ENCODE measurements around the gene KY. TPM values are rescaled to one million over a fixed set of nuclear protein-coding genes. Genes with fewer than 3 reads are reported as not detected.

Gene KY
- total and polyA plus RNA-seq, 2 experiments from 2014 or later = not detected

DNA sequence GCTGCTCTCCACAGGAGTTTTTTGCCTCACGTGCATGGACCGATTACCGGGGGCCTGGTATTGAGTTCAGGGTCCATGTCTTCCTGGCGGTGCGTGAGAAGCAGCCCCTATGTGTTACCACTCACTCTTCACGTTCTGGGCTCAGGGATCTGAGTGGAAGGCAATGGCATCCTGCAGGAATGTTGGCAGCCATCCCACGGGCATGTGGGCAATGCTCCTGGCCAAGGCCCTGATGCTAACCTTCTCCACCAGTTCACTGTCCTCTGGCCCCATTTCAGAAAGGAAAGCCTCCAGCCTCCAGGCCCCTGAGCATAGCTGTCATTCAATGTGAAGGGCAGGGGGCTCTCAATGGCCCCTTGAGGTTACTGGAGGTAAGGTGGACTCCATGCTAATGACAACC is 43.0 kb upstream of the KY start:
- no peaks in the 10 kb centered on the region for H3F3A ChIP-seq (replicated peaks; ENCODE audit: low read depth)
- Mint-ChIP-seq H3K9me3 (no peaks in the 10 kb centered on the region), H3K27ac (no peak overlapping the region), H3K4me3 (no peak overlapping the region), H3K27me3 (ENCODE audit: insufficient read depth, low read depth, poor library complexity) (peaks cover 32% of the 10 kb centered on the region), H3K36me3 (ENCODE audit: low read depth) (no peaks in the 10 kb centered on the region), H3K4me1 (peaks cover 8% of the 10 kb centered on the region; the same call in 2 of the 3 replicates)
- no peaks in the 10 kb centered on the region for H3K36me3 ChIP-seq (ENCODE audit: insufficient read depth)
- no peak overlapping the region for H2AFZ ChIP-seq
- no peaks in the 10 kb centered on the region for H3K79me2 ChIP-seq (replicated peaks; ENCODE audit: insufficient read depth)
- no peak overlapping the region for H3K4me2 ChIP-seq
- H3K9me2 ChIP-seq (ENCODE audit: insufficient read depth) = no peaks in the 10 kb centered on the region
- ATAC-seq (no peak), DNase-seq (ENCODE audit: low spot score) (no peak)
- H3K4me1 ChIP-seq (ENCODE audit: insufficient read depth) = no peaks in the 10 kb centered on the region
- TF ChIP-seq ZNF331 (CRISPR knock-in tag; IDR thresholded peaks at IDR 0.05; ENCODE audit: low read depth) (no peak), EZH2phosphoT487 (IDR thresholded peaks at IDR 0.05; ENCODE audit: unreplicated experiment) (no peak), CREB1 (CRISPR knock-in tag; IDR thresholded peaks at IDR 0.05; ENCODE audit: low read depth) (no peak), ZNF462 (CRISPR knock-in tag; IDR thresholded peaks at IDR 0.05) (no peak), EZH2 (IDR thresholded peaks at IDR 0.05; ENCODE audit: low read depth, unreplicated experiment) (no peak), ZNF114 (CRISPR knock-in tag; IDR thresholded peaks at IDR 0.05) (no peak), NANOG (IDR thresholded peaks at IDR 0.05; ENCODE audit: borderline replicate concordance) (no peak)
- no peak overlapping the region for H3K4me3 ChIP-seq
- H3K27ac ChIP-seq (ENCODE audit: low read depth) = no peak overlapping the region
- no peaks in the 10 kb centered on the region for H4K20me1 ChIP-seq (replicated peaks; ENCODE audit: insufficient read depth)
- 0 out of 2 replicates have a peak, but pooled peaks cover 4% of the 10 kb centered on the region for H3K27me3 ChIP-seq (ENCODE audit: insufficient read depth)

GRCh38 chr3:134693226-134693625 is 42.4 kb upstream of the KY start:
- Histone ChIP-seq H2AFZ (no peak overlapping the region), H3K79me2 (replicated peaks; ENCODE audit: insufficient read depth) (no peaks in the 10 kb centered on the region), H3K27ac (ENCODE audit: low read depth) (no peak overlapping the region), H3F3A (replicated peaks; ENCODE audit: low read depth) (no peaks in the 10 kb centered on the region), H3K27me3 (ENCODE audit: insufficient read depth) (0 out of 2 replicates have a peak, but pooled peaks cover 4% of the 10 kb centered on the region), H3K36me3 (ENCODE audit: insufficient read depth) (no peaks in the 10 kb centered on the region), H3K4me3 (no peak overlapping the region), H3K4me1 (ENCODE audit: insufficient read depth) (no peaks in the 10 kb centered on the region), H3K4me2 (no peak overlapping the region), H3K9me2 (ENCODE audit: insufficient read depth) (no peaks in the 10 kb centered on the region), H4K20me1 (replicated peaks; ENCODE audit: insufficient read depth) (no peaks in the 10 kb centered on the region)
- Mint-ChIP-seq H3K27me3 (ENCODE audit: insufficient read depth, low read depth, poor library complexity) (peaks cover 32% of the 10 kb centered on the region), H3K4me3 (no peak overlapping the region), H3K4me1 (peaks cover 8% of the 10 kb centered on the region; the same call in 2 of the 3 replicates), H3K27ac (no peak overlapping the region), H3K9me3 (no peaks in the 10 kb centered on the region), H3K36me3 (ENCODE audit: low read depth) (no peaks in the 10 kb centered on the region)
- ATAC-seq (no peak), DNase-seq (ENCODE audit: low spot score) (no peak)
- TF ChIP-seq EZH2phosphoT487 (IDR thresholded peaks at IDR 0.05; ENCODE audit: unreplicated experiment) (no peak), POLR2AphosphoS5 (IDR thresholded peaks at IDR 0.05; ENCODE audit: low read depth) (no peak), CREB1 (CRISPR knock-in tag; IDR thresholded peaks at IDR 0.05; ENCODE audit: low read depth) (no peak), JUNB (IDR thresholded peaks at IDR 0.05; ENCODE audit: unreplicated experiment) (no peak), ZNF331 (CRISPR knock-in tag; IDR thresholded peaks at IDR 0.05; ENCODE audit: low read depth) (no peak), ETS1 (IDR thresholded peaks at IDR 0.05) (no peak), STAT1 (IDR thresholded peaks at IDR 0.05; ENCODE audit: unreplicated experiment) (no peak), EZH2 (IDR thresholded peaks at IDR 0.05; ENCODE audit: low read depth, unreplicated experiment) (no peak)
- TF ChIP-seq, protein P1, sequence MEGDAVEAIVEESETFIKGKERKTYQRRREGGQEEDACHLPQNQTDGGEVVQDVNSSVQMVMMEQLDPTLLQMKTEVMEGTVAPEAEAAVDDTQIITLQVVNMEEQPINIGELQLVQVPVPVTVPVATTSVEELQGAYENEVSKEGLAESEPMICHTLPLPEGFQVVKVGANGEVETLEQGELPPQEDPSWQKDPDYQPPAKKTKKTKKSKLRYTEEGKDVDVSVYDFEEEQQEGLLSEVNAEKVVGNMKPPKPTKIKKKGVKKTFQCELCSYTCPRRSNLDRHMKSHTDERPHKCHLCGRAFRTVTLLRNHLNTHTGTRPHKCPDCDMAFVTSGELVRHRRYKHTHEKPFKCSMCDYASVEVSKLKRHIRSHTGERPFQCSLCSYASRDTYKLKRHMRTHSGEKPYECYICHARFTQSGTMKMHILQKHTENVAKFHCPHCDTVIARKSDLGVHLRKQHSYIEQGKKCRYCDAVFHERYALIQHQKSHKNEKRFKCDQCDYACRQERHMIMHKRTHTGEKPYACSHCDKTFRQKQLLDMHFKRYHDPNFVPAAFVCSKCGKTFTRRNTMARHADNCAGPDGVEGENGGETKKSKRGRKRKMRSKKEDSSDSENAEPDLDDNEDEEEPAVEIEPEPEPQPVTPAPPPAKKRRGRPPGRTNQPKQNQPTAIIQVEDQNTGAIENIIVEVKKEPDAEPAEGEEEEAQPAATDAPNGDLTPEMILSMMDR (conservative IDR thresholded peaks at IDR 0.05; ENCODE audit: low read depth in 2 of 2) = no peak

All from GM23338 (cell line).